BJ (cell line): ENCODE data around the gene MYH9. TPM values are rescaled to one million over a fixed set of nuclear protein-coding genes. Genes with fewer than 3 reads are reported as not detected.
"Not testable (repeated sequence)": the region's sequence is repeated elsewhere in the genome, so short reads cannot be mapped to it uniquely, and the experiment has no call there.

ENCODE experiments used
- CTCF ChIA-PET: fragments of 350-600 bp; formaldehyde crosslinking; extraction: SDS; loops from one replicate; lab custom pipeline; 2021; ENCODE audit warnings: antibody characterized with exemption, inconsistent platforms; lab: Yijun Ruan, JAX
- POLR2A ChIA-PET: fragments of 300-600 bp; sonication (Branson Sonifier 250); formaldehyde crosslinking; extraction: SDS; loops from one replicate; lab custom pipeline; 2021; ENCODE audit warnings: antibody characterized with exemption; lab: Charles Lee
- DNase-seq: peaks from one replicate; pipeline ENCODE4 v3.0.0-alpha.2; 2011; ENCODE audit warnings: low read depth
- H3K27me3 ChIP-seq: 2 replicates; pipeline ENCODE4 v1.6.0; 2011; ENCODE audit warnings: low read length; ENCODE audit not compliant: control insufficient read depth, insufficient read depth
- H3K36me3 ChIP-seq: 2 replicates; pipeline ENCODE4 v1.5.1; 2011; ENCODE audit warnings: low read length; ENCODE audit not compliant: control insufficient read depth, insufficient read depth
- H3K4me3 ChIP-seq: 2 replicates; pipeline ENCODE4 v1.5.1; 2011; ENCODE audit warnings: low read depth, mild to moderate bottlenecking, control low read depth, low read length
- CTCF ChIP-seq: IDR thresholded peaks from 2 replicates; pipeline ENCODE4 v1.5.1; 2011; ENCODE audit warnings: low read depth, mild to moderate bottlenecking, control low read depth, inconsistent platforms, low read length, moderate library complexity; ENCODE audit not compliant: insufficient read depth
- polyA plus RNA-seq: library from polyadenylated mRNA; depleted of rRNA; stranded (reverse); fragments of >200 nt; gene quantifications from 2 replicates; pipeline ENCODE4 v1.2.3, GENCODE V29; 2011

The MYH9 gene
- polyA plus RNA-seq, 1 experiment: 340 TPM

- ChIA-PET CTCF (interaction anchor here (0.8 to 4.8 kb wide), 6 partner anchors 9 to 89 kb away, joined by 3 to 50 read pairs (median 6); no protein-coding TSS in a partner anchor), POLR2A (interaction anchor here (0.6 kb wide), 1 partner anchor 227 kb away, joined by 3 read pairs; the partner anchor contains the start of gene FOXRED2)
- no peak for DNase-seq
- H3K36me3 ChIP-seq: peaks cover 42% of the 10 kb centered on the region
- no peaks in the 10 kb centered on the region for H3K27me3 ChIP-seq
- H3K4me3 ChIP-seq: no peak overlapping the region
- TF ChIP-seq CTCF: no peak
Measured at GRCh38 chr22:36280379-36280778, 107.4 kb downstream of the MYH9 start.

GRCh38 chr22:36279219-36279666 is 108.5 kb downstream of the MYH9 start:
- Histone ChIP-seq H3K4me3 (no peak overlapping the region), H3K36me3 (peaks cover 31% of the 10 kb centered on the region), H3K27me3 (no peaks in the 10 kb centered on the region)
- DNase-seq: no peak
- TF ChIP-seq CTCF: no peak
- ChIA-PET POLR2A (no interaction called here), CTCF (interaction anchor here (1.5 to 4.8 kb wide), 7 partner anchors 8 to 191 kb away, joined by 6 to 50 read pairs (median 16); partner anchors contain the start of gene APOL2)

GRCh38 chr22:36277482-36278291 is 110.1 kb downstream of the MYH9 start:
- Histone ChIP-seq H3K36me3 (peaks cover 21% of the 10 kb centered on the region), H3K27me3 (no peaks in the 10 kb centered on the region), H3K4me3 (no peak overlapping the region)
- no peak for DNase-seq
- ChIA-PET CTCF (interaction anchor here (0.7 to 4.8 kb wide), 27 partner anchors 9 to 209 kb away, joined by 3 to 50 read pairs (median 5); partner anchors contain the start of genes APOL1 and APOL2), POLR2A (interaction anchor here (0.6 kb wide), 1 partner anchor 242 kb away, joined by 3 read pairs; no protein-coding TSS in a partner anchor)
- peak; percentile 86 for TF ChIP-seq CTCF

- Histone ChIP-seq H3K36me3 (peaks cover 2% of the 10 kb centered on the region; the same call in 1 of the 2 replicates), H3K4me3 (no peak overlapping the region), H3K27me3 (no peaks in the 10 kb centered on the region)
- no peak for DNase-seq
- ChIA-PET CTCF (interaction anchor here (2.2 kb wide), 1 partner anchor 80 kb away, joined by 6 read pairs; no protein-coding TSS in a partner anchor), POLR2A (no interaction called here)
- TF ChIP-seq CTCF: no peak
Measured at GRCh38 chr22:36274531-36274930, 113.2 kb downstream of the MYH9 start.

- H3K36me3 ChIP-seq, POLR2A ChIA-PET: not testable (repeated sequence)
- CTCF ChIA-PET: interaction anchor here (0.7 kb wide), 1 partner anchor 31 kb away, joined by 3 read pairs; no protein-coding TSS in a partner anchor
Measured at GRCh38 chr22:36271951-36272350, 115.8 kb downstream of the MYH9 start.

GRCh38 chr22:36271231-36271630 is 116.5 kb downstream of the MYH9 start:
- CTCF ChIA-PET: not testable (repeated sequence)

More at GRCh38 chr22:36271951-36272350, 115.8 kb downstream of the MYH9 start:
- H3K4me3 ChIP-seq, DNase-seq, H3K27me3 ChIP-seq: not testable (repeated sequence)

More at GRCh38 chr22:36271231-36271630, 116.5 kb downstream of the MYH9 start:
- H3K36me3 ChIP-seq, H3K4me3 ChIP-seq, POLR2A ChIA-PET, DNase-seq, H3K27me3 ChIP-seq: not testable (repeated sequence)
